A549 (cell line): ENCODE measurements around the gene CEP162. TPM values are rescaled to one million over a fixed set of nuclear protein-coding genes. Genes with fewer than 3 reads are reported as not detected.
"Not testable (repeated sequence)": the region's sequence is repeated elsewhere in the genome, so short reads cannot be mapped to it uniquely, and the experiment has no call there.

ENCODE experiments used
- ATAC-seq, 2 experiments: fragments of 200-7000 bp in 1 of 2; fragments of >200 bp in 1 of 2; cut with Nextera tagmentation in 1 of 2; cut with Tn5 transposase in 1 of 2; 3 replicates each; pipeline versions ENCODE4 v1.8.0 to v1.9.1; 2018 to 2020; ENCODE audit warnings: mild to moderate bottlenecking in 1 of 2, moderate library complexity in 1 of 2
- CTCF ChIA-PET: fragments of 300-600 bp; sonication (Branson Sonifier 250); formaldehyde crosslinking; extraction: SDS; loops from one replicate; lab custom pipeline; 2021; ENCODE audit warnings: antibody characterized with exemption, inconsistent platforms; lab: Yijun Ruan, JAX
- POLR2A ChIA-PET: fragments of 350-600 bp; formaldehyde crosslinking; extraction: SDS; loops from one replicate; lab custom pipeline; 2021; ENCODE audit warnings: antibody characterized with exemption, inconsistent platforms; lab: Yijun Ruan, JAX
- DNase-seq, 2 experiments: peaks; one replicate each; pipeline versions ENCODE4 v3.0.0 to v3.0.0-alpha.2; 2011 to 2016; ENCODE audit warnings: low read depth in 1 of 2, low spot score in 1 of 2
- FAIRE-seq: peaks from 2 replicates; lab custom pipeline; 2011; peaks lifted over from hg19 to GRCh38; lab: Jason Lieb, UNC
- H3K27ac ChIP-seq, 2 experiments: fragments of >200 bp; sonication (Bioruptor Twin); formaldehyde crosslinking; 3 replicates each; pipeline ENCODE4 v1.5.1; 2016 to 2017
- H3K4me1 ChIP-seq: fragments of >200 bp; sonication (Bioruptor Twin); formaldehyde crosslinking; 3 replicates; pipeline ENCODE4 v1.6.1; 2016
- H3K4me2 ChIP-seq: fragments of >200 bp; sonication (Bioruptor Twin); formaldehyde crosslinking; 3 replicates; pipeline ENCODE4 v1.6.1; 2016
- H3K4me3 ChIP-seq: fragments of >200 bp; sonication (Bioruptor Twin); formaldehyde crosslinking; 3 replicates; pipeline ENCODE4 v1.5.1; 2016
- H3K9me3 ChIP-seq: fragments of >200 bp; sonication (Bioruptor Twin); formaldehyde crosslinking; 3 replicates; pipeline ENCODE4 v1.6.1; 2016
- BHLHE40 ChIP-seq: IDR thresholded peaks from 2 replicates; pipeline ENCODE4 v1.6.1; 2012; ENCODE audit warnings: low read depth, low read length, inconsistent platforms
- ELK1 ChIP-seq: fragments of 150-350 bp; IDR thresholded peaks from 2 replicates; pipeline ENCODE4 v1.6.1; 2014; ENCODE audit warnings: low read depth, mild to moderate bottlenecking, low read length
- ESRRA ChIP-seq: fragments of 150-350 bp; IDR thresholded peaks from 2 replicates; pipeline ENCODE4 v1.6.1; 2014; ENCODE audit warnings: mild to moderate bottlenecking, low read length, borderline replicate concordance
- HMGXB4 ChIP-seq: fragments of 250-450 bp; sonication (Bioruptor Pico); IDR thresholded peaks from 2 replicates; pipeline ENCODE4 v1.5.0; 2021; ENCODE audit warnings: mild to moderate bottlenecking, moderate library complexity, borderline replicate concordance
- HOXA7 ChIP-seq: fragments of 250-450 bp; sonication (Bioruptor Pico); IDR thresholded peaks from 2 replicates; pipeline ENCODE4 v1.5.0; 2020; ENCODE audit warnings: mild to moderate bottlenecking, moderate library complexity
- HOXB13 ChIP-seq: fragments of 250-450 bp; sonication (Bioruptor Pico); IDR thresholded peaks from 2 replicates; pipeline ENCODE4 v1.5.0; 2020; ENCODE audit warnings: low read depth, mild to moderate bottlenecking, moderate library complexity
- MAZ ChIP-seq: fragments of 150-350 bp; IDR thresholded peaks from 2 replicates; pipeline ENCODE4 v1.6.1; 2014; ENCODE audit warnings: antibody characterized with exemption, low read depth, low read length, borderline replicate concordance
- NPAS2 ChIP-seq: fragments of 250-450 bp; sonication (Bioruptor Pico); IDR thresholded peaks from 2 replicates; pipeline ENCODE4 v1.8.0; 2022; ENCODE audit warnings: mild to moderate bottlenecking, moderate library complexity, borderline replicate concordance
- REST ChIP-seq: fragments of 200-600 bp; sonication (generic); IDR thresholded peaks from 2 replicates; pipeline ENCODE4 v1.6.1; 2016; ENCODE audit warnings: antibody characterized with exemption, mild to moderate bottlenecking, moderate library complexity
- TFCP2L1 ChIP-seq: fragments of 250-450 bp; sonication (Bioruptor Pico); IDR thresholded peaks from 2 replicates; pipeline ENCODE4 v1.5.0; 2021; ENCODE audit warnings: mild to moderate bottlenecking
- USF2 ChIP-seq: fragments of 450-650 bp; IDR thresholded peaks from 2 replicates; pipeline ENCODE4 v1.6.1; 2014; ENCODE audit warnings: antibody characterized with exemption
- ZFP36 ChIP-seq: fragments of 450-650 bp; IDR thresholded peaks from 2 replicates; pipeline ENCODE4 v1.6.1; 2014; ENCODE audit warnings: borderline replicate concordance; ENCODE audit not compliant: partially characterized antibody
- WGBS: methylation state at CpG from one replicate; pipeline ENCODE4 v1.1.6; 2017; ENCODE audit errors: missing lambda C conversion rate; 5-methylcytosine and 5-hydroxymethylcytosine counted together
- polyA plus RNA-seq, 4 experiments: library from polyadenylated mRNA; depleted of rRNA in 3 of 4; stranded (reverse); fragments of >200 nt; fragmentation: RNase III in 1 of 4; extraction: RNeasy Plus Mini Kit Qiagen cat#74134 plus additional on column Dnase treatment in 1 of 4; gene quantifications; 2 replicates in 3 of 4; 3 replicates in 1 of 4; pipeline ENCODE4 v1.2.3, GENCODE V29; 2011 to 2017

CEP162 gene
- polyA plus RNA-seq, 2 of the 4 experiments (the other 2 are of a cell fraction): 2.1 to 2.3 TPM

GRCh38 chr6:84111351-84111750, 116.1 kb downstream of the CEP162 start:
- DNase-seq, H3K4me3 ChIP-seq, FAIRE-seq, H3K27ac ChIP-seq, H3K4me1 ChIP-seq, CTCF ChIA-PET, ATAC-seq, H3K4me2 ChIP-seq, H3K9me3 ChIP-seq, POLR2A ChIA-PET: not testable (repeated sequence)
- WGBS: 0% methylated on average over 1 of the region's 1 CpG

- CTCF ChIA-PET: no interaction called here
- no peaks in the 10 kb centered on the region for H3K4me1 ChIP-seq
- H3K27ac ChIP-seq: no peak overlapping the region
- POLR2A ChIA-PET: no interaction called here
- ATAC-seq: no peak
- no peak overlapping the region for H3K4me3 ChIP-seq
- no peak for DNase-seq
- H3K4me2 ChIP-seq: no peak overlapping the region
- H3K9me3 ChIP-seq: no peaks in the 10 kb centered on the region
- no peak for FAIRE-seq
- TF ChIP-seq REST (no peak), HMGXB4 (CRISPR knock-in tag) (no peak), ELK1 (no peak), HOXA7 (CRISPR knock-in tag) (no peak), MAZ (no peak), NPAS2 (CRISPR knock-in tag) (no peak), BHLHE40 (no peak), USF2 (no peak), ESRRA (no peak), ZFP36 (no peak), HOXB13 (CRISPR knock-in tag) (no peak), TFCP2L1 (CRISPR knock-in tag) (no peak)
- TF ChIP-seq, all 56 proteins: peak for 0
Measured at GRCh38 chr6:84107495-84107894, 119.9 kb downstream of the CEP162 start.

- WGBS: 11% methylated on average over 3 of the region's 3 CpGs
- FAIRE-seq, H3K4me3 ChIP-seq, H3K4me1 ChIP-seq, H3K9me3 ChIP-seq, CTCF ChIA-PET, H3K4me2 ChIP-seq, H3K27ac ChIP-seq, POLR2A ChIA-PET, ATAC-seq: not testable (repeated sequence)
- DNase-seq: peak in 1 of 2 experiments; percentile 1
Measured at GRCh38 chr6:84105215-84105924, 122.1 kb downstream of the CEP162 start.
